Vagina (tissue), 2 donors: ENCODE measurements around the gene FMNL2.

Experiments
- CTCF ChIP-seq, 3 experiments: fragments of 450-650 bp in 2 of 3; fragments of 200-600 bp in 1 of 3; sonication (generic) in 1 of 3; IDR thresholded peaks; one replicate each; pipeline ENCODE4 v1.5.1; 2017 to 2019; ENCODE audit warnings: antibody characterized with exemption in 3 of 3, mild to moderate bottlenecking in 2 of 3, moderate library complexity in 2 of 3
- POLR2A ChIP-seq, 2 donors: fragments of 450-650 bp; IDR thresholded peaks; one replicate each; pipeline ENCODE4 v1.6.1; 2017; ENCODE audit warnings: antibody characterized with exemption in 2 of 2, mild to moderate bottlenecking in 2 of 2, moderate library complexity in 2 of 2
- POLR2AphosphoS5 ChIP-seq, 2 donors: sonication (generic); formaldehyde crosslinking; IDR thresholded peaks; one replicate each; pipeline ENCODE4 v1.9.0; 2017; ENCODE audit warnings: antibody characterized with exemption in 2 of 2, mild to moderate bottlenecking in 2 of 2, low read depth in 1 of 2; ENCODE audit not compliant: insufficient read depth in 1 of 2

DNA sequence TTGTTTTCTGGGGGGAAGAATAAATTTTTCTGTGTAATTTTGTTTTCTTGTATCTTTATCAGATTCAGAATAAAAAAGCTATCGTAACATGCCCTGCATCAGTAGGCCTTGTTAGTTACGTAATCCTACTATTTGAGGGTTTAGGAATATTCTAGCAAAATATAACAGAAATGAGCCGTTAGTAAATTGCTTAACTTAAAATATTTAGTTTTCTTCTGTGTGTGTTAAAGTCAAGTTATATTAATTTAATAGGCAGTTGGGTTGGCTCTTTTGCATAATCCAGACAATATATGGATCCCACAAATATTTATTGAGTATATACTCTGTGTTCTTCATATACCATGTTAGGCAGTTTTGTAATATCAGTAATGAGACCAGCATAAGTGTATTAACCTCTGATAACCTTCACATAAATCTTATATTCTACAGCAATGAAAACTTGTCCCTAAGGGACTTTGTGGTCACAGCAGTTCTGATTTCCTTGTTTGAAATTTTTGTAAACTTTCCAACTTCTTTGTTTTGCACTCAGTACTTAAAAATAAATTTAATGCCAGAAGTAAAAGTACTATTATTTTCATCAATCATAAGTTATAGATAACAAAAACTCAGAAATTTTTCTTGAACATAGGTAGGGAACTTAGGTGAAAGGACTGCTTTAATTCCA lies 151.9 kb downstream of the FMNL2 start:
- TF ChIP-seq CTCF (IDR thresholded peaks at IDR 0.05) (no peak), POLR2AphosphoS5 (IDR thresholded peaks at IDR 0.05; ENCODE audit: insufficient read depth in 1 of 2, low read depth in 1 of 2) (no peak), POLR2A (IDR thresholded peaks at IDR 0.05) (no peak)
